ENCODE results near the gene CTSL.

Gene CTSL

GRCh38 chr9:87694236-87694755 lies 31.6 kb upstream of the CTSL start:
- H3K9me3 ChIP-seq (ENCODE audit: control insufficient read depth, insufficient read depth, low read depth, low read length): no peaks in the 10 kb centered on the region
- no peak overlapping the region for H3K4me3 ChIP-seq (ENCODE audit: low read depth, low read length)
- ChIA-PET CTCF (interaction anchor here (0.6 to 1.0 kb wide), 2 partner anchors 347 to 404 kb away, joined by 3 to 6 read pairs; no protein-coding TSS in a partner anchor), POLR2A (interaction anchor here (0.6 kb wide), 1 partner anchor 8 kb away, joined by 5 read pairs; no protein-coding TSS in a partner anchor)
- H3K4me1 ChIP-seq (ENCODE audit: control insufficient read depth, insufficient read depth, low read length): no peaks in the 10 kb centered on the region
- peaks cover 0 to 41% of the 10 kb centered on the region in 2 experiments for H3K36me3 ChIP-seq (ENCODE audit: control insufficient read depth in 2 of 2, insufficient read depth in 1 of 2, low read length in 2 of 2)
- H3K27ac ChIP-seq (ENCODE audit: extremely low read depth, low read depth, low read length): no peak overlapping the region
- TF ChIP-seq ZNF133 (tag by site-specific recombination; IDR thresholded peaks at IDR 0.05): no peak
- TF ChIP-seq EGR2 (tag by site-specific recombination; IDR thresholded peaks at IDR 0.05; ENCODE audit: low read depth): no peak
- no peak for TF ChIP-seq ZBTB20 (tag by site-specific recombination; IDR thresholded peaks at IDR 0.05)
- TF ChIP-seq SP2 (tag by site-specific recombination; IDR thresholded peaks at IDR 0.05): no peak
- no peak for TF ChIP-seq GLIS2 (tag by site-specific recombination; IDR thresholded peaks at IDR 0.05)
- TF ChIP-seq ZNF560 (tag by site-specific recombination; IDR thresholded peaks at IDR 0.05; ENCODE audit: borderline replicate concordance): no peak
- no peak for TF ChIP-seq ZNF146 (tag by site-specific recombination; IDR thresholded peaks at IDR 0.05)
- TF ChIP-seq PRDM10 (tag by site-specific recombination; IDR thresholded peaks at IDR 0.05): no peak
- no peak for TF ChIP-seq HOXC10 (CRISPR knock-in tag; IDR thresholded peaks at IDR 0.05)
- no peak for TF ChIP-seq KLF16 (tag by site-specific recombination; IDR thresholded peaks at IDR 0.05)
- TF ChIP-seq MZF1 (tag by site-specific recombination; IDR thresholded peaks at IDR 0.05; ENCODE audit: borderline replicate concordance): no peak
- TF ChIP-seq ZBTB48 (tag by site-specific recombination; IDR thresholded peaks at IDR 0.05): no peak
- TF ChIP-seq ZNF654 (tag by site-specific recombination; IDR thresholded peaks at IDR 0.05; ENCODE audit: low read depth): no peak
- no peak for TF ChIP-seq ZSCAN23 (tag by site-specific recombination; IDR thresholded peaks at IDR 0.05)

GRCh38 chr9:87695523-87695922 lies 30.4 kb upstream of the CTSL start:
- Histone ChIP-seq H3K36me3 (ENCODE audit: control insufficient read depth in 2 of 2, insufficient read depth in 1 of 2, low read length in 2 of 2) (peaks cover 0 to 49% of the 10 kb centered on the region in 2 experiments), H3K4me3 (ENCODE audit: low read depth, low read length) (no peak overlapping the region), H3K27ac (ENCODE audit: extremely low read depth, low read depth, low read length) (no peak overlapping the region), H3K4me1 (ENCODE audit: control insufficient read depth, insufficient read depth, low read length) (no peaks in the 10 kb centered on the region), H3K9me3 (ENCODE audit: control insufficient read depth, insufficient read depth, low read depth, low read length) (no peaks in the 10 kb centered on the region)
- CTCF ChIA-PET: interaction anchor here (1.0 kb wide), 2 partner anchors 13 to 346 kb away, joined by 3 read pairs; no protein-coding TSS in a partner anchor
- POLR2A ChIA-PET: no interaction called here
- TF ChIP-seq ZNF174 (tag by site-specific recombination; IDR thresholded peaks at IDR 0.05) (no peak), ZNF24 (tag by site-specific recombination; IDR thresholded peaks at IDR 0.05) (no peak), ZFP3 (tag by site-specific recombination; IDR thresholded peaks at IDR 0.05; ENCODE audit: low read depth) (no peak), PRDM6 (tag by site-specific recombination; IDR thresholded peaks at IDR 0.05) (no peak), HOXD13 (CRISPR knock-in tag; IDR thresholded peaks at IDR 0.05; ENCODE audit: borderline replicate concordance) (no peak), ZNF473 (tag by site-specific recombination; IDR thresholded peaks at IDR 0.05) (no peak), ZBTB7A (tag by site-specific recombination; IDR thresholded peaks at IDR 0.05; ENCODE audit: low read depth) (no peak), ZNF391 (tag by site-specific recombination; IDR thresholded peaks at IDR 0.05; ENCODE audit: borderline replicate concordance, low read depth) (no peak), ZNF768 (tag by site-specific recombination; IDR thresholded peaks at IDR 0.05) (no peak)
